Measurements from ENCODE around the gene WDR93.
"Not testable (repeated sequence)": the region's sequence is repeated elsewhere in the genome, so short reads cannot be mapped to it uniquely, and the experiment has no call there.

WDR93 gene

DNA sequence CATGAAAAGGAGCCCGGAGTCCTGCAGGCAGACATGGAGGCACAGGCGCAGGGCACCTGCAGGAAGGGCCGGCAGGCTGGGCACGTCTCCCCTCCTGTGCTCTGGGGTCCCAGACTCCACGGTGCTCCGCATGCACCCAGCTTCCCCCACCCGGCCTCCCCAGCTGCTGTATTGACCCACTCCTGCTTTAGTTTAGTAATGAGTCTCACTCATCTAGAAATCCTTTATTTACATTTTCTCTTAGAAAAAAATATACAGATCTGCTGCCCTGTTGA lies 94.0 kb downstream of the WDR93 start:
- H3K4me3 ChIP-seq (ENCODE audit: low read depth, low read length): no peak overlapping the region
- TF ChIP-seq, protein P1, sequence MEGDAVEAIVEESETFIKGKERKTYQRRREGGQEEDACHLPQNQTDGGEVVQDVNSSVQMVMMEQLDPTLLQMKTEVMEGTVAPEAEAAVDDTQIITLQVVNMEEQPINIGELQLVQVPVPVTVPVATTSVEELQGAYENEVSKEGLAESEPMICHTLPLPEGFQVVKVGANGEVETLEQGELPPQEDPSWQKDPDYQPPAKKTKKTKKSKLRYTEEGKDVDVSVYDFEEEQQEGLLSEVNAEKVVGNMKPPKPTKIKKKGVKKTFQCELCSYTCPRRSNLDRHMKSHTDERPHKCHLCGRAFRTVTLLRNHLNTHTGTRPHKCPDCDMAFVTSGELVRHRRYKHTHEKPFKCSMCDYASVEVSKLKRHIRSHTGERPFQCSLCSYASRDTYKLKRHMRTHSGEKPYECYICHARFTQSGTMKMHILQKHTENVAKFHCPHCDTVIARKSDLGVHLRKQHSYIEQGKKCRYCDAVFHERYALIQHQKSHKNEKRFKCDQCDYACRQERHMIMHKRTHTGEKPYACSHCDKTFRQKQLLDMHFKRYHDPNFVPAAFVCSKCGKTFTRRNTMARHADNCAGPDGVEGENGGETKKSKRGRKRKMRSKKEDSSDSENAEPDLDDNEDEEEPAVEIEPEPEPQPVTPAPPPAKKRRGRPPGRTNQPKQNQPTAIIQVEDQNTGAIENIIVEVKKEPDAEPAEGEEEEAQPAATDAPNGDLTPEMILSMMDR (IDR thresholded peaks at IDR 0.05; ENCODE audit: low read depth, low read length): no peak

DNA sequence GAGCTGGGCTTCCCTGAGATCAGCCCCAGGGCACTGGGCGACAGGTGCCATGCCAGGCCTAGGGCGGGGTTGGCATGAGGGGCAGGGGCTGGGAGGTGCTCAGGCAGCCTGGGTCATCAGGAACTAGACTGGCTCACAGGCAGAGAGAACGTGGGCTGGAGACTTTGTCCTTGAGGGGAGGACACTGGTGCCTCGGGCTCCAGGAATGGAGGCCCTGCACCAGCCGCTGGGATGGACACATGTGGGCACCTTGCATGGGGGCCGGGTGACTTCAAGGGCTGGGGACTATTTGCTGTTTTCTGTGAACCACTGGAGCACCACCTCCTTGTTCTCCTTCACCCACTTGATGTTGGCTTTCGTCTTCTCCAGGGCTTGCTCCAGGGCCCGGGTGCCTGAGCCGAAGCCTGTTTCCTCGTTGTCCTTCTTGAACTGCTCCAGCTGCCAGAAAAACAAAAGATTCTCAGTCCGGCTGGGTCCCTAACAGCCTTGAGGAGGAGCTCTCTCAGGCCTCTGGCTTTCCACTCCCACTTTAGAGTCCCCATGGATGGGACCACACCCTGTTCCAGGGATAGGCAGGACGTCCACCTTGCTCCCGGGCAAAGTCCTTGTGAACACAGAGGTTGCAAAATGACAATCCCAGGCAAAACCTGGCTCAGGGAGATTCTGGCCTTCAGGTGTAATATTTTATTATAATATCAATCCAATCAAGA lies 94.6 kb downstream of the WDR93 start:
- TF ChIP-seq, protein P1 (IDR thresholded peaks at IDR 0.05; ENCODE audit: low read depth, low read length): no peak
- no peak overlapping the region for H3K4me3 ChIP-seq (ENCODE audit: low read depth, low read length)

DNA sequence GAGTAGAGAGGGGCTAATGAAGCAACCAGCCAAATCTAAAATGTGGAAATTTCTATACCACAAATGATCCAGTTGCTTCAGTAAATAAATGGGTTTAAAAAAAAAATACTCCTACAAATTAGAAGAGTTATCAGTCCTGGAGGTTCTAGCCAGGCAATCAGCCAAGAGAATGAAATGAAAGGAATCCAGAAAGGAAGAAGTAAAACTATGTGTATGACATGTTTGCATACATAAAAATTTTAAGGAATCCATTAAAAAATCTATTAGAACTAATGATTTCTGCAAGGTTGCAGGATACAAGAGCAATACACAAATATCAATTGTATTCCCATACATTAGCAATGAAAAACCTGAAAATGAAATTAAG lies 95.1 kb downstream of the WDR93 start:
- no peak overlapping the region for H3K4me3 ChIP-seq (ENCODE audit: low read depth, low read length)
- TF ChIP-seq, protein P1 (IDR thresholded peaks at IDR 0.05; ENCODE audit: low read depth, low read length): no peak

DNA sequence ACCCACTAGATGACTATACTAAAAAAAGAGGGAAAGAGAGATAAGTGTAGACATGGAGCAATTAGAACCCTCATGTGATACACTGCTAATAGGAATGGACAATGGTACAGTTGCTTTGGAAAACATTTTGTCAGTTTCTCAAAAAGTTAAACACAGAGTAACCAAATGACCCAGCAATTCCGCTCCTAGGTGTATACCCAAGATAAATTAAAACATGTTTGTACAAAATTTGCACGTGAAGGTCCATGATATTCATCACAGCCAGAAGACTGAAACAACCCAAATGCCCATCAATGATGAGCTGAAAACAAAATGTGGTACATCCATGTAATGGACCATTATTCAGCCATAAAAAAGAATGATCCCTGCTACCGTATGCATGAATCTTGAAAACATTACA lies 97.3 kb downstream of the WDR93 start:
- TF ChIP-seq, protein P1 (IDR thresholded peaks at IDR 0.05; ENCODE audit: low read depth, low read length): no peak

DNA sequence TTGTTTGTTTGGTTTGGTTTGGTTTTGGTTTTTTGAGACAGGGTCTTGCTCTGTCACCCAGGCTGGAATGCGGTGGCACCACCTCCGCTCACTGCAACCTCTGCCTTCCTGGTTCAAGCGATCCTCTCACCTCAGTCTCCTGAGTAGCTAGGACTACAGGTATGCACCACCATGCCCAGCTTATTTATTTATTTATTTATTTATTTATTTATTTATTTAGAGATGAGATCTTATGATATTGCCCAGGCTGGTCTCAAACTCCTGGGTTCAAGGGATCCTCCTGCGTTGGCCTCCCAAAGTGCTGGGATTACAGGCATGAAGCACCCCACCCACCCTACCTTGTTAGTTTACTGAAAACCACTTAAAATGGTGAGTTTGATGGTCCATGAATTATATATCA lies 98.0 kb downstream of the WDR93 start:
- not testable (repeated sequence) for H3K4me3 ChIP-seq (ENCODE audit: low read depth, low read length)

More for the DNA sequence above, 97.3 kb downstream of the WDR93 start:
- H3K4me3 ChIP-seq (ENCODE audit: low read depth, low read length): no peak overlapping the region

DNA sequence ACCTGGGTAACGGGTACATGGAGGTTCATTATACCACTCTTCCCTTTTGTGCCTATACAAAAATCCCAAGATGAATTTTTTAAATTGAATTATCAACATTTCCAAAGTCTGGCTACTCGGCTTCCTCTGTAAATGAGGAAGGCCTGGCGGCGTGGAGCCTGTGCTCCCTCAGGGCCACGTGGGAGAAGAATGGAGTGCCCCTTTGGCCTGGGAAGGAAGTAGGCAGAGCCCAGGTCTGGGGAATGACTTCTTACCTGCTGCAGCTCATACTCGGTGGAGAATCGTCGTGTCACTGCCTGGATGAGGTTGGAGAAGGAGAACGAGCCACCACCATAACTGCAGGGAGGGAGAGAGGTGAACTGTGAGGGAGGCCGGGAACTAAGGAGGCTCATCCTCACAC lies 99.6 kb downstream of the WDR93 start:
- TF ChIP-seq, protein P1 (IDR thresholded peaks at IDR 0.05; ENCODE audit: low read depth, low read length): no peak

DNA sequence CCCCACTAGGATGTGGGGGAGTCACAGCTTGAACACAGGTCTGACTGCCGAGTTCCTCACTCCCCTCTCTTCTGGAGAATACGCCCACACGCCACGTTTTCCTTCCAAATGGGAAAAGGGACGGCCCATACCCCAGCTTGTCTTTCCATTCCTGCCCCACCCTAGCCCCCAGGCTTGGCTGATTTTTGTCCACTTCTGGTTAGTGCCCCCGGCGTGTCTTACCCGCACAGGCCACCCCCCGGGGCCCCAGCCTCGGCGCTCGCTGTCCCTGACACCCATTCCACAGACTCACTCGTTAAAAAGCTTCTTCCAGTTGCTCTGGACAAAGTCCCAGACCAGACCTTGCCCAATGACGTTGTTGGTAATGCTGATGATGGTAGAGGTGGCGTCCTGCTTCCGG lies 100.0 kb downstream of the WDR93 start:
- no peak overlapping the region for H3K4me3 ChIP-seq (ENCODE audit: low read depth, low read length)
- TF ChIP-seq, protein P1 (IDR thresholded peaks at IDR 0.05; ENCODE audit: low read depth, low read length): no peak

More for the DNA sequence above, 99.6 kb downstream of the WDR93 start:
- H3K4me3 ChIP-seq (ENCODE audit: low read depth, low read length): no peak overlapping the region
